Heart left ventricle (tissue), 16 donors: Measurements from ENCODE around the gene C11orf21. TPM values are rescaled to one million over a fixed set of nuclear protein-coding genes. Genes with fewer than 3 reads are reported as not detected.

Source experiments
- ATAC-seq, 4 donors: fragments of 200-7000 bp; cut with Tn5 transposase; one replicate each; pipeline ENCODE4 v1.9.1; 2020 to 2022; ENCODE audit warnings: moderate library complexity in 4 of 4, mild to moderate bottlenecking in 3 of 4, moderate number of reproducible peaks in 1 of 4
- DNase-seq, 5 donors: peaks; one replicate each; pipeline ENCODE4 v3.0.0-alpha.2; 2020
- H3K27ac ChIP-seq, 12 donors: fragments of 200-600 bp; sonication (generic) in 4 of 12; one replicate each; pipeline versions ENCODE4 v1.5.0 to v1.8.0; 2016 to 2022; ENCODE audit warnings: mild to moderate bottlenecking in 2 of 12
- H3K27me3 ChIP-seq, 9 donors: fragments of 200-600 bp; sonication (generic) in 2 of 9; one replicate each; pipeline versions ENCODE4 v1.5.1 to v1.8.0; 2016 to 2022; ENCODE audit warnings: mild to moderate bottlenecking in 3 of 9
- H3K36me3 ChIP-seq, 9 donors: fragments of 200-600 bp; sonication (generic) in 2 of 9; one replicate each; pipeline versions ENCODE4 v1.5.0 to v1.8.0; 2018 to 2022; ENCODE audit warnings: mild to moderate bottlenecking in 2 of 9
- H3K4me1 ChIP-seq, 12 donors: fragments of 200-600 bp; sonication (generic) in 4 of 12; one replicate each; pipeline versions ENCODE4 v1.5.0 to v1.8.0; 2016 to 2022; ENCODE audit warnings: mild to moderate bottlenecking in 3 of 12
- H3K4me3 ChIP-seq, 12 donors: fragments of 200-600 bp; sonication (generic) in 4 of 12; one replicate each; pipeline versions ENCODE4 v1.5.0 to v1.8.0; 2017 to 2022; ENCODE audit warnings: mild to moderate bottlenecking in 9 of 12, moderate library complexity in 4 of 12
- H3K9me3 ChIP-seq, 12 donors: fragments of 200-600 bp; sonication (generic) in 4 of 12; one replicate each; pipeline versions ENCODE4 v1.5.0 to v1.8.0; 2016 to 2022; ENCODE audit warnings: mild to moderate bottlenecking in 1 of 12
- POLR2A ChIP-seq, 2 donors: fragments of 450-650 bp; IDR thresholded peaks; one replicate each; pipeline ENCODE4 v1.6.1; 2017; ENCODE audit warnings: antibody characterized with exemption in 2 of 2, mild to moderate bottlenecking in 2 of 2, moderate library complexity in 2 of 2
- WGBS, 4 donors: extraction: QIAGEN DNeasy Blood & Tissue Kit in 2 of 4; methylation state at CpG; one replicate each; pipeline versions ENCODE4 v1.1.5 to v1.1.7; 2013 to 2018; 5-methylcytosine and 5-hydroxymethylcytosine counted together
- intact Hi-C, 10 donors: fragments of 100-400 bp; cut with DNase I; formaldehyde crosslinking; loops; one replicate each; pipeline versions ENCODE4 v1.11.1 to v1.14.2; 2022
- polyA plus RNA-seq, 2 donors: library from polyadenylated mRNA; stranded (reverse); fragments of 200-250 nt; gene quantifications; one replicate each; pipeline ENCODE4 v1.2.3, GENCODE V29; 2013
- total RNA-seq, 9 donors: library from RNA; depleted of rRNA in 2 of 9; stranded (reverse); fragments of >200 nt in 2 of 9; fragmentation: NEBNext Ultra II Directional in 3 of 9; extraction: Animal tissue kit (Norgen Biotek cat#: 25700) in 3 of 9; gene quantifications; one replicate each; pipeline versions ENCODE4 v1.1.0 to v1.2.4, GENCODE V29; 2016 to 2023
- TF ChIP-seq, protein P1 (sequence below), 12 donors: fragments of 200-600 bp; sonication (generic) in 4 of 12; IDR thresholded peaks; one replicate each; pipeline versions ENCODE4 v1.5.0 to v1.8.0; 2018 to 2022; ENCODE audit warnings: antibody characterized with exemption in 12 of 12, mild to moderate bottlenecking in 5 of 12
- donor health status: ischemic (EF 13 %, LVEDD 7.1; RV severe dilation, severe dysfunction).
- donor health status: healthy with polysubstance abuse.
- donor health status: DM: no; HTN: yes; CAD: no.
- donor health status: DM: no; HTN: no; CAD: no.
- donor health status: ischemic (EF 25% LVEDD 6.9; RV normal size, moderate dysfunction).
- donor health status: ischemic (EF 25% LVEDD 5.7; RV mildly dilated, moderate dysfunction).
- donor health status: healthy.
- donor health status: DM: yes; HTN: yes; CAD: no.
- donor health status: ischemic (EF 35%, LVEDD 5.7; RV mildly dilated, moderate dysfunction).
- donor health status: nonischemic (EF 11% LVEDD 7.7; RV severe dilation, severe dysfunction).
- donor health status: DM: yes; HTN: yes; CAD: no.
- donor health status: PGD.
- donor health status: ischemic (EF 29% LVEDD 5.4; RV normal size, mild dysfunction).
- donor health status: nonischemic (EF 23%, LVEDD 6.1; RV moderate dilation, normal function).

Gene C11orf21
- total and polyA plus RNA-seq, 11 donors = 4.8 to 41.2 (median 29.9) TPM

DNA sequence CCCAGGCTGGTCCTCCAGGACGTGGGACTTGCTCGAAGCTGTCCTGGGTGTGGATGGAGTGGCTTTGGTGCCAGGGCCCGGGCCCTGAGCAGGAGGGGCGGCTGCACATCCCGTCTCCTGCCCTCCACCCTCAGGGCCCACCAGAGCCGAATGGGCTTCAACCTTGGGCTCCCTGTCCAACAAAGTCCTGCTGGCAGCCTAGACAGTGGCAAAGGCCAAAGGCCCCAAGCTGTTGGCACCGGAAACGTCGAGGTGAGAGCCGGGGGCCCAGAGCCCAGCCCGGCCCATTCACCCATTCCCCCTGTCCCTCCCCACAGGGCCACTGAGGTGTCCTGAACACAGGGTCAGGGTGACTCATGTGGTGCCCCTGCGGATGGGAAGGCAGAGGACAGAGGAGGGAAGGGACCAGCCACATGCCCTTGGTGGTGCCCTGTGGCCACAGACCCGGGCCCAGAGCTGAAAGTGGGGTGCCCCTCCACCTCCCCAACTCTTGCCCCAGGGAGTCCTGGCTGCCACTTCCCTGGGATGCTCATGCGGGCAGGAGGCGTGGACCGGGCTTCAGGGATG lies 9.2 kb upstream of the C11orf21 start:
- TF ChIP-seq, protein P1, sequence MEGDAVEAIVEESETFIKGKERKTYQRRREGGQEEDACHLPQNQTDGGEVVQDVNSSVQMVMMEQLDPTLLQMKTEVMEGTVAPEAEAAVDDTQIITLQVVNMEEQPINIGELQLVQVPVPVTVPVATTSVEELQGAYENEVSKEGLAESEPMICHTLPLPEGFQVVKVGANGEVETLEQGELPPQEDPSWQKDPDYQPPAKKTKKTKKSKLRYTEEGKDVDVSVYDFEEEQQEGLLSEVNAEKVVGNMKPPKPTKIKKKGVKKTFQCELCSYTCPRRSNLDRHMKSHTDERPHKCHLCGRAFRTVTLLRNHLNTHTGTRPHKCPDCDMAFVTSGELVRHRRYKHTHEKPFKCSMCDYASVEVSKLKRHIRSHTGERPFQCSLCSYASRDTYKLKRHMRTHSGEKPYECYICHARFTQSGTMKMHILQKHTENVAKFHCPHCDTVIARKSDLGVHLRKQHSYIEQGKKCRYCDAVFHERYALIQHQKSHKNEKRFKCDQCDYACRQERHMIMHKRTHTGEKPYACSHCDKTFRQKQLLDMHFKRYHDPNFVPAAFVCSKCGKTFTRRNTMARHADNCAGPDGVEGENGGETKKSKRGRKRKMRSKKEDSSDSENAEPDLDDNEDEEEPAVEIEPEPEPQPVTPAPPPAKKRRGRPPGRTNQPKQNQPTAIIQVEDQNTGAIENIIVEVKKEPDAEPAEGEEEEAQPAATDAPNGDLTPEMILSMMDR (IDR thresholded peaks at IDR 0.05) = no peak
- no peak for TF ChIP-seq POLR2A (IDR thresholded peaks at IDR 0.05)
- no peak for ATAC-seq
- no peaks in the 10 kb centered on the region for H3K27me3 ChIP-seq
- no peak overlapping the region for H3K4me3 ChIP-seq
- peaks cover 4 to 54% (median 37%) of the 10 kb centered on the region in 12 donors for H3K4me1 ChIP-seq
- H3K27ac ChIP-seq = peak overlapping the region in 1 of 12 donors; percentile 90
- WGBS, 4 donors = 81 to 92% (median 89%) methylated on average over 10 to 16 of the region's 16 CpGs
- intact Hi-C loops = loop anchor here in 3 of 10 donors (5.0 kb wide), 3 partner anchors 66 to 576 kb away; partner anchors contain the start of genes CD81 (in 2 of the 3) and CDKN1C (in 1 of the 3)
- H3K36me3 ChIP-seq = no peaks in the 10 kb centered on the region
- DNase-seq = peak in 1 of 5 donors; percentile 17
- no peaks in the 10 kb centered on the region for H3K9me3 ChIP-seq

DNA sequence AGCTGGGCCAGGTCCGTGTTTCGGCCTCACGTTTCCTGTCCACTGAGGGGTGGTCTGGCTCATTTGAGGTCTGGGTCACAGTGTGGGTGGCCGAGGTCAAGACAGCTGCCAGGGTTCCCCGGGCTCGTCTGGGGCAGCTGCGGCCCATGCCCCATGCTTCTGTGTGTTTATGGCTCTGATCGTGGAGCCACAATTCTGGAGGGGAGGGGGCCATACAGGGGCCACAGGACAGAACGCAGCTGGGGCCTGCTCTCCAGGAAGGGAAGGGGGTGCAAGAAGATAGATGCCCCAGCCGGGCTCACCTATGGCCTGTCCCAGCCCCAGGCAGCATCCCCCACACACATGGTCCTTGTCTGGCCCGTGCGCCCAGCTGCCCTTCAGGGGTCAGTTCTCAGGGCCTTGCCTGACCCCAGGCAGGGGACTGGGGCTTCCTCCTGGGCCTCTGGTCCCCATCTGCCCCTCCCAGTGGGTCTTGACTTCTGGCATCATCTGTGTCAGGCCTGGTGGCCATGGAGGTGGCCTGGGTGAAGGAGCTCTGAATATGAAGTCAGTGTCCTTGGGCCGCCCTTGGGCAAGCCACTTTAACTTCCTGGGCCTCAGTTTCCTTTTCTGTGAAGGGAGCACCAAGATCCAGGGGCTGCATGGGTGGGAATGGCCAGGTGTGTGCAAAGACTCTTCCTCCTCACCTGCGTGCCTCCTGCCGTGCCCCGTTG lies 8.5 kb upstream of the C11orf21 start:
- TF ChIP-seq, protein P1 (IDR thresholded peaks at IDR 0.05) = no peak
- TF ChIP-seq POLR2A (IDR thresholded peaks at IDR 0.05) = no peak
- Histone ChIP-seq H3K27me3 (no peaks in the 10 kb centered on the region), H3K9me3 (no peaks in the 10 kb centered on the region), H3K4me1 (peaks cover 9 to 54% (median 36%) of the 10 kb centered on the region in 12 donors), H3K4me3 (no peak overlapping the region), H3K27ac (peak overlapping the region in 1 of 12 donors; percentile 90), H3K36me3 (no peaks in the 10 kb centered on the region)
- DNase-seq (peak in 1 of 5 donors; percentile 53), ATAC-seq (no peak)
- intact Hi-C loops = loop anchor here in 3 of 10 donors (5.0 kb wide), 3 partner anchors 67 to 577 kb away; partner anchors contain the start of genes CD81 (in 2 of the 3) and CDKN1C (in 1 of the 3)
- 82 to 93% (median 88%) methylated on average over 11 to 16 of the region's 16 CpGs for WGBS, 4 donors

DNA sequence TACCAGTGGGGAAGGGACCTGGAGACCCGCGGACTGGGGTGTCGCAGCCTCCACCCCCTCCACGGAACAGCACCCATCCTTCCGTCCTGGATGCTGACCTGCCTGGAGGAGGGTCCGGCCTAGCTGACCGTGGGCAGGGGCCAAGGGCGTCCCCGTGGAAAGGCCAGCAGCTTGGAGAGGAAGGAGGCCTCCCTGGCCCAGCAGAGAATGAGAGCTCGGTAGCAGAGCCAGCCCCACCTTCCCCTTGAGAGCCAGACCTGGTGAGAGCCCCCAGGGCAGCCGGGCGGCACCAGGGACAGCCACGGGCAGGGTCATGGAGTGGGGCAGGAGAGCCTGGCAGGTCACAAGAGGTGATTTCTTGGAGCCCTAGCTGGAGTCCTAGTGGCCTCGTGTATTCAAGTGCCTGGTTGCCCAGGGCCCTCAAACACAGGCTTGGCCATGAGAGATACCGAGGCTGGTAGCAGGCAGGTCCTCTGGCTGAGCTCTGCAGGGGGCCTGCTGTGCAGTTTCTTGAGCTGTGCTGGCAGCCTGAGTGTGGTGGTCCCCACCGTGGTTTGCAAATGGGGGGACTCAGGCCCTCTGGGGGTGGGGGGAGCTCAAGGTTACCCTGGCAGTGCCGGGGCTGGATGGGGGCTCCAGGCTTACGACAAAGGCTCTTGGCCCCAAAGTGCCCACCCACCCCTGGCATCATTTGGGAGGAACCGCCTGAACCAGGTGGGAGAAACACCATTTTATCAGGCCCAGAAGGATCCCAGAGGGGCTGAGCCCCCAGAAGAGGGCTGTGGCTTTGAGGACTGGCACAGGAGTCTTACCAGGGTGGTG lies 7.7 kb upstream of the C11orf21 start:
- intact Hi-C loops = loop anchor here (5.0 to 10.0 kb wide), 9 partner anchors 68 to 585 kb away; partner anchors contain the start of genes TSSC4 (in 6 of the 10), CD81 (in 3 of the 10) and CDKN1C (in 1 of the 10)
- Histone ChIP-seq H3K36me3 (no peaks in the 10 kb centered on the region), H3K9me3 (no peaks in the 10 kb centered on the region), H3K27ac (no peak overlapping the region), H3K27me3 (no peaks in the 10 kb centered on the region), H3K4me1 (peaks cover 9 to 54% (median 36%) of the 10 kb centered on the region in 12 donors), H3K4me3 (no peak overlapping the region)
- WGBS, 4 donors = 75 to 81% (median 80%) methylated on average over 13 to 19 of the region's 19 CpGs
- DNase-seq = peak in 1 of 5 donors; percentile 62
- no peak for TF ChIP-seq POLR2A (IDR thresholded peaks at IDR 0.05)
- TF ChIP-seq, protein P1 (IDR thresholded peaks at IDR 0.05) = no peak
- ATAC-seq = no peak
